PC-9 (cell line): ENCODE data around the gene MAST2. TPM values are rescaled to one million over a fixed set of nuclear protein-coding genes. Genes with fewer than 3 reads are reported as not detected.

Source experiments
- BruUV-seq: library from RNA; stranded (reverse); fragments of 400-500 nt; replicated peaks from 2 replicates; lab custom pipeline; 2021; lab: Mats Ljungman, UMichigan
- CTCF ChIA-PET: fragments of 300-600 bp; sonication (Branson Sonifier 250); formaldehyde crosslinking; loops from one replicate; lab custom pipeline; 2022; ENCODE audit warnings: antibody characterized with exemption; lab: Charles Lee
- POLR2A ChIA-PET: fragments of 300-600 bp; sonication (Branson Sonifier 250); formaldehyde crosslinking; loops from one replicate; lab custom pipeline; 2022; ENCODE audit warnings: antibody characterized with exemption; ENCODE audit not compliant: unreplicated experiment; lab: Charles Lee
- DNase-seq, 2 experiments: peaks; one replicate each; pipeline versions ENCODE4 v3.0.0 to v3.0.0-alpha.2; 2015 to 2022; ENCODE audit warnings: mixed read lengths in 1 of 2
- H2AFZ ChIP-seq: fragments of 200-600 bp; sonication (generic); 2 replicates; pipeline ENCODE4 v1.8.1; 2017; ENCODE audit warnings: antibody characterized with exemption
- H3F3A ChIP-seq: fragments of 200-600 bp; sonication (generic); 2 replicates; pipeline ENCODE4 v1.8.1; 2017; ENCODE audit warnings: antibody characterized with exemption, mild to moderate bottlenecking, low read depth; ENCODE audit not compliant: insufficient read depth
- H3K27ac ChIP-seq: fragments of 200-600 bp; sonication (generic); 2 replicates; pipeline ENCODE4 v1.6.1; 2016; ENCODE audit warnings: mixed run types
- H3K27me3 ChIP-seq: fragments of 200-600 bp; sonication (generic); 2 replicates; pipeline ENCODE4 v1.6.1; 2016; ENCODE audit warnings: low read depth, mixed run types; ENCODE audit not compliant: insufficient read depth
- H3K36me3 ChIP-seq: fragments of 200-600 bp; sonication (generic); 2 replicates; pipeline ENCODE4 v1.6.1; 2016; ENCODE audit warnings: low read depth, mixed run types
- H3K4me1 ChIP-seq: fragments of 200-600 bp; sonication (generic); replicated peaks from 2 replicates; pipeline ENCODE4 v1.6.1; 2016; ENCODE audit warnings: mixed run types; ENCODE audit not compliant: insufficient read depth
- H3K4me2 ChIP-seq: fragments of 200-600 bp; sonication (generic); 2 replicates; pipeline ENCODE4 v1.6.1; 2017; ENCODE audit warnings: mixed run types
- H3K4me3 ChIP-seq: fragments of 200-600 bp; sonication (generic); 2 replicates; pipeline ENCODE4 v1.6.1; 2016; ENCODE audit warnings: mixed run types
- H3K79me2 ChIP-seq: fragments of 200-600 bp; sonication (generic); 2 replicates; pipeline ENCODE4 v1.6.1; 2017; ENCODE audit warnings: low read depth, mixed run types
- H3K9me2 ChIP-seq: fragments of 200-600 bp; sonication (generic); 2 replicates; pipeline ENCODE4 v1.8.1; 2017; ENCODE audit warnings: mild to moderate bottlenecking; ENCODE audit not compliant: insufficient read depth
- H3K9me3 ChIP-seq: fragments of 200-600 bp; sonication (generic); 2 replicates; pipeline ENCODE4 v1.8.1; 2016; ENCODE audit warnings: low read depth; ENCODE audit not compliant: insufficient read depth
- H4K20me1 ChIP-seq: fragments of 200-600 bp; sonication (generic); 2 replicates; pipeline ENCODE4 v1.8.1; 2017; ENCODE audit not compliant: insufficient read depth
- EZH2 ChIP-seq: fragments of 200-600 bp; sonication (generic); IDR thresholded peaks from 2 replicates; pipeline ENCODE4 v1.8.0; 2017; ENCODE audit warnings: antibody characterized with exemption, low read depth
- intact Hi-C: fragments of 100-400 bp; cut with micrococcal nuclease; formaldehyde crosslinking; loops from one replicate; pipeline ENCODE4 v1.10.0; 2022; ENCODE audit not compliant: unreplicated experiment
- total RNA-seq: library from RNA; stranded (reverse); gene quantifications from 2 replicates; pipeline ENCODE4 v1.2.3, GENCODE V29; 2021
- TF ChIP-seq, protein P1 (sequence below): fragments of 200-600 bp; sonication (generic); conservative IDR thresholded peaks from 2 replicates; pipeline ENCODE4 v1.6.1; 2017; ENCODE audit warnings: mixed run types, antibody characterized with exemption, mild to moderate bottlenecking, moderate library complexity

Gene MAST2
- total RNA-seq, 1 experiment from 2014 or later = 58.8 TPM

DNA sequence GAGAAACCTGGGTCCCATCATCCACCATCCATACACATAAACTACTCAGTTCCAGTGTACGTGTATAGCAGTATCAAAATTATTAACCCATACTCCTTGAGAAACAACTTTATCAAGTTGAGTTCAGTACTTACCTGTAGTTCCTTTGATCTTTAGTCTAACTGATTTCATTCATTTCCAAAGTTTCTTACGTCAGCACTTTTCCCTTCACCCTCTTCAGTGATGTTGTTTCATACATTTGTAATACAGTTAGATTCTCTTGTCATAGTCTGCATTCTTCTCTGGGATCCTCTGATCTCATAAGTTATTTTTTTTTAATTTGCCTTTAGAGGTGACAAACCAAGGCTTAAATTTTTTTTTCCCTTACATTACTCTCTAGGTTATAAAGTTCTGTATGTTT is 185.8 kb downstream of the MAST2 start:
- Histone ChIP-seq H3K9me3 (no peaks in the 10 kb centered on the region; the same call in 1 of the 2 replicates), H3K4me1 (no peaks in the 10 kb centered on the region), H4K20me1 (no peaks in the 10 kb centered on the region), H3K79me2 (no peaks in the 10 kb centered on the region), H3F3A (no peaks in the 10 kb centered on the region), H3K9me2 (no peaks in the 10 kb centered on the region), H3K4me2 (no peak overlapping the region), H3K27ac (no peak overlapping the region), H2AFZ (no peak overlapping the region), H3K36me3 (no peaks in the 10 kb centered on the region), H3K27me3 (no peaks in the 10 kb centered on the region), H3K4me3 (no peak overlapping the region)
- no peak for TF ChIP-seq EZH2
- intact Hi-C loops = no loop called here
- DNase-seq = no peak
- ChIA-PET POLR2A (no interaction called here), CTCF (no interaction called here)
- BruUV-seq = no TSS peak

DNA sequence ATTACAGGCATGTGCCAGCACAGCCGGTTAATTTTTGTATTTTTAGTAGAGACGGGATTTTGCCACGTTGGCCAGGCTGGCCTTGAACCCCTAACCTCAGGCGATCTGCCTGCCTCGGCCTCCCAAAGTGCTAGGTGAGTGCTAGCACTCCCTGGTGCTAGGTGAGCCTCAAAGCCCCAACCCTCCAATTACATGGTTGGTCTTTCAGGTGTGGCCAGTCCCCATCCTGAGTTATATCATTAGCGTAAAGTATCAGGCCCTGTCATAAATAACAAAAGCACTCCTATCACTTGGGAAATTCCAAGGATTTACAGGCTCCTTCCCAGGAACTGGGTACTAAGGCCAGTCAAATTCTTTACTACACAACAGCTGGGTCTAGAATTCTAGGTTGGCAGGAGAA is 191.0 kb downstream of the MAST2 start:
- H3K9me3 ChIP-seq = no peaks in the 10 kb centered on the region; the same call in 1 of the 2 replicates
- H3K4me2 ChIP-seq = no peak overlapping the region
- ChIA-PET CTCF (no interaction called here), POLR2A (no interaction called here)
- no peaks in the 10 kb centered on the region for H3K36me3 ChIP-seq
- no peaks in the 10 kb centered on the region for H3K9me2 ChIP-seq
- no TSS peak for BruUV-seq
- H3K4me1 ChIP-seq = no peaks in the 10 kb centered on the region
- no peaks in the 10 kb centered on the region for H3K27me3 ChIP-seq
- no peaks in the 10 kb centered on the region for H3K79me2 ChIP-seq
- no peaks in the 10 kb centered on the region for H3F3A ChIP-seq
- intact Hi-C loops = no loop called here
- DNase-seq = no peak
- H3K27ac ChIP-seq = no peak overlapping the region
- no peak overlapping the region for H2AFZ ChIP-seq
- no peak overlapping the region for H3K4me3 ChIP-seq
- H4K20me1 ChIP-seq = no peaks in the 10 kb centered on the region
- TF ChIP-seq, protein P1, sequence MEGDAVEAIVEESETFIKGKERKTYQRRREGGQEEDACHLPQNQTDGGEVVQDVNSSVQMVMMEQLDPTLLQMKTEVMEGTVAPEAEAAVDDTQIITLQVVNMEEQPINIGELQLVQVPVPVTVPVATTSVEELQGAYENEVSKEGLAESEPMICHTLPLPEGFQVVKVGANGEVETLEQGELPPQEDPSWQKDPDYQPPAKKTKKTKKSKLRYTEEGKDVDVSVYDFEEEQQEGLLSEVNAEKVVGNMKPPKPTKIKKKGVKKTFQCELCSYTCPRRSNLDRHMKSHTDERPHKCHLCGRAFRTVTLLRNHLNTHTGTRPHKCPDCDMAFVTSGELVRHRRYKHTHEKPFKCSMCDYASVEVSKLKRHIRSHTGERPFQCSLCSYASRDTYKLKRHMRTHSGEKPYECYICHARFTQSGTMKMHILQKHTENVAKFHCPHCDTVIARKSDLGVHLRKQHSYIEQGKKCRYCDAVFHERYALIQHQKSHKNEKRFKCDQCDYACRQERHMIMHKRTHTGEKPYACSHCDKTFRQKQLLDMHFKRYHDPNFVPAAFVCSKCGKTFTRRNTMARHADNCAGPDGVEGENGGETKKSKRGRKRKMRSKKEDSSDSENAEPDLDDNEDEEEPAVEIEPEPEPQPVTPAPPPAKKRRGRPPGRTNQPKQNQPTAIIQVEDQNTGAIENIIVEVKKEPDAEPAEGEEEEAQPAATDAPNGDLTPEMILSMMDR = no peak
- no peak for TF ChIP-seq EZH2

DNA sequence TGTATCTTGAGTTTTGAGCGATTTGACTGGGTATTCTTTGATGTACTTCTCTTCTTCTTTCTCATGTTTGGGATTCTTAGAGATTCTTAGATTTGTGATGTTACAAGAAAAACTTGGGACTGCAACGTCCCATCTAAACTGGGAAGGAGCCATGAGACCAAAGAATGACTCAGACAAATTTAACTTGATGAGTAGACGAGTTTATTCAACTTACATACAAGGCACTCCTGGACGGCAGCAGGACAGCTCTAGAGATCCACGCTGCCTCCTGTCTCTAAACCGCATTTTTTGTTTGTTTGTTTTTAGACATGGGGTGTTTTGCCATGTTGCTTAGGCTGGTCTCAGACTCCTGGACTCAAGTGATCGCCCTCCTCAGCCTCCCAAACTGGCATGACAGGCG is 191.9 kb downstream of the MAST2 start:
- Histone ChIP-seq H3K4me2 (no peak overlapping the region), H3K36me3 (no peaks in the 10 kb centered on the region), H3K9me2 (no peaks in the 10 kb centered on the region), H3K27ac (no peak overlapping the region), H2AFZ (no peak overlapping the region), H3K27me3 (no peaks in the 10 kb centered on the region), H3K9me3 (no peaks in the 10 kb centered on the region; the same call in 1 of the 2 replicates), H3F3A (no peaks in the 10 kb centered on the region), H3K4me3 (no peak overlapping the region), H4K20me1 (no peaks in the 10 kb centered on the region), H3K79me2 (no peaks in the 10 kb centered on the region), H3K4me1 (no peaks in the 10 kb centered on the region)
- ChIA-PET CTCF (no interaction called here), POLR2A (interaction anchor here (0.5 kb wide), 1 partner anchor 1903 kb away, joined by 3 read pairs; no protein-coding TSS in a partner anchor)
- intact Hi-C loops = no loop called here
- no TSS peak for BruUV-seq
- DNase-seq = no peak
- TF ChIP-seq, protein P1 = no peak
- no peak for TF ChIP-seq EZH2
